Activated effector memory CD4-positive, alpha-beta T cell treated with anti-CD3 and anti-CD28 coated beads, Interleukin-2, amount 50 U/mL, for 16 hours (primary cell): ENCODE results near the gene SHD.
A peak's percentile ranks its signal among the peaks of the same experiment; 100 is the strongest.
"Not testable (repeated sequence)": the region's sequence is repeated elsewhere in the genome, so short reads cannot be mapped to it uniquely, and the experiment has no call there.

Experiments used
- DNase-seq: peaks from one replicate; pipeline ENCODE4 v3.0.0-alpha.2; 2020

SHD gene

DNA sequence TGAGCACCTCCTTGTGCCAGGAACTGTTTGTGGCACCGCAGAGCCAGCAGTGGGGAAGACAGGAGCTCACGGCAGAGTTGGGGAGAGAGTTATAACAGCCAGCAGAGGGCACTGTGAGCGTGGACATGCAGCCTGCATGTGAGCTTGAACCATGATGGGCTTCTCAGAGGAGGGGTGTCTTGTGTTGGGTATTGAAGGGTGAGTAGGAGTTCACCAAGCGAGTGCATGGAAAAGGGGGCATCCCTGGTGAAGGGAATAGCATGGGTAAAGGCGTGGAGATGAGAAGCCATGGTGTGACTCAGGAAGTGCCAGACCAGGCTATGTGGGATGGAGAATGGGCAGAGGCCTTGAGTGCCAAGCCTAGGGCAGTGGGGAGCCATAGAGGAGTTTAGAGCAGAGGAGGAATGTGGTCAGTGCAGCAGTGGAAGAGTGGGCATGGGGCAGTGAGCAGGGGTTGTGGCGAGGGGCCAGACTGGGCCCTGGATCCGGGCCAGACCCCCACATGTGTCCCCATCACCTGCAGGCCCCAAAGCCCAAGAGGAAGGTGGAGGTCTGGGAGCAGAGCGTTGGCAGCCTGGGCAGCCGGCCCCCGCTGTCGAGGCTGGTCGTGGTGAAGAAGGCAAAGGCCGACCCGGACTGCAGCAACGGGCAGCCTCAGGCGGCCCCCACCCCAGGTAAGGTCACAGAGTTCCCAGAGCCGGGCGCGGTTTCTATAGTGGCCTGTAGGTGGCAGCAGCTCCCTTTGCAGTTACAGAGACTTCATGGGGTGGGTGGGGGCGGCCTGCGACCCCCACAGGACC is 11.8 kb upstream of the SHD start:
- peak; percentile 86 for DNase-seq

DNA sequence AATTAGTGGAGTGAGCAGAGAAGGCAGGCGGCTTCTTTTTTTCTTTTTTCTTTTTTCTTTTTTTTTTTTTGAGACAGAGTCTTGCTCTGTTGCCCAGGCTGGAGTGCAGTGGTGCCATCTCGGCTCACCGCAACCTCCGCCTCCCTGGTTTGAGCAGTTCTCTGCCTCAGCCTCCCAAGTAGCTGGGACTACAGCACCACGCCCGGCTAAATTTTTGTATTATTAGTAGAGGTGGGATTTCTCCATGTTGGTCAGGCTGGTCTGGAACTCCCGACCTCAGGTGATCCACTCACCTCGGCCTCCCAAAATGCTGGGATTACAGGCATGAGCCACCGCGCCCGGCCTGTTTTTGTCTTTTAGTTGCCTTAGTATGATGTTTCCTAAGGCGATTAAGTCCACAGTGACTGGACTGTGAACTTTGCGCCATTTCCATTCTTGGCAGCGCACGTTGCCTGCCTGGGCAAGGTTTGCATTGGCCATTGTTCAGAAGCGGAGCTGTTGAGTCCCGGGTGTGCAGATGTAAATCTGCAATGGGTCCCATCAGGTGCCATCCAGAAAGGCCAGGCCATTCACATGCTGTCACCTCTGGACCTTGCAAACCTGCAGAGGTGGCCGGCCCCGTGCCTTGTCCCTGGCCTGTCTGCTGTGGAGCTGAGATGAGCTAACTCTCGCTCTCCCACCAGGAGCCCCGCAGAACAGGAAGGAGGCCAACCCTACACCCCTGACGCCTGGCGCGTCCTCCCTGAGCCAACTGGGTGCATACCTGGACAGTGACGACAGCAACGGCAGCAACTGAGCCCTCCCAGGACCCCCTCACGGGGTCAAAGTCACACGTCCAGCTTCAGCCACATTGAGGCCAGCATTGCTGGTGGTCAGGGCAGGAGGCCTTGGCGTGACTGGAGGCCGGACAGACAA is 10.9 kb upstream of the SHD start:
- DNase-seq = no peak

DNA sequence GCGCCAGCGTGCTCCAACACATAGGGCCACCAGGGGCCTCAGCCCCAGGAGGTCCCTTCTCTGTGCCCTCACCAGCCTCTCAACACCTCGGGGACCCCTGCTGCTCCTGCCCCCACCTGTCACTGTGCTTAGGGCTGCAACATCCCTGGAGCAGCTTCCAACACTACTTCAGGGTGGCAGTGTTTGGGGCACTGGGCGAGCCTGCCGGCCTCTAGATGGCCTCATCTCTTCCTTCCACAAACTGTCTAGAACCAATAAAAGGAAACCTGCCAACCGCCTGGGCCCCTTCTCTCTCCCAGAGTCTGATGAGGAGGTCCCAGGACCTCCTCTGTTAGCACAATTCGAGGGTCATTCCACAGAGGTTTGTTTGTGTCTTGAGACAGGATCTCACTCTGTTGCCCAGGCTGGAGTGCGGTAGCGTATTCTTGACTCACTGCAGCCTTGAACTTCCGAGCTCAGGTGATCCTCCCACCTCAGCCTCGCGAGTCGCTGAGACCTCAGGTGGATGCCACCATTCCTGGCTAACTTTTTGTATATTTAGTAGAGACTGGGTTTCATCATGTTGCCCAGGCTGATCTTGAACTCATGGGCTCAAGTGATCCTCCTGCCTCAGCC is 10.1 kb upstream of the SHD start:
- DNase-seq = no peak

DNA sequence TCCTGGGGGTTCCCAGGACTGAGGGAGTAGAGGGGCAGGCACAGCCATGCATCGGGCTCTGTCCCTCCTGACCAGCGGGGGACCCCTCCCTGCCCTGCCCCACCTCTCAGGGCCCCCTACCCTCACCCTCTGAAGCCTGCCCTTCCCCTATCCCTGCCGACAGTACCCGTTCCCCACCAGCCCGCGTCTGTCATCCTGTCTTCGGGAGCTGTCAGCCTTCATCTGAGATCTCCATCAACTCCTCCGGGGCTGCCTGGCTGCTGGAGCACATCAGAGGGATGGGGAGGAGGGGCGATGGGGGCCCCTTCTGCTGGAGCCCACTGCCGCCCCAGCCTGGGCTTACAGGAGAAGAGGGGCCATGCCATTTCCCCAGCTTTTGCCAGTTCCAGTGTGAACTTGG is 6.2 kb upstream of the SHD start:
- no peak for DNase-seq

DNA sequence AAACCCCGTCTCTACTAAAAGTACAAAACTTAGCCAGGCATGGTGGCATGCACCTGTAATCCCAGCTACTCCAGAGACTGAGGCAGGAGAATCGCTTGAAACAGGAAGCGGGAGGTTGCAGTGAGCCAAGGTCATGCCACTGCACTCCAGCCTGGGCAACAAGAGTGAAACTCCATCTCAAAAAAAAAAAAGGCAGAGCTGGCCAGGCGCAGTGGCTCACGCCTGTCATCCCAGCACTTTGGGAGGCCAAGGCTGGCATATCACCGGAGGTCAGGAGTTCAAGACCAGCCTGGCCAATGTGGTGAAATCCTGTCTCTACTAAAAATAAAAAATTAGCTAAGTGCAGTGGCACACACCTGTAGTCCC is 4.8 kb upstream of the SHD start:
- not testable (repeated sequence) for DNase-seq

DNA sequence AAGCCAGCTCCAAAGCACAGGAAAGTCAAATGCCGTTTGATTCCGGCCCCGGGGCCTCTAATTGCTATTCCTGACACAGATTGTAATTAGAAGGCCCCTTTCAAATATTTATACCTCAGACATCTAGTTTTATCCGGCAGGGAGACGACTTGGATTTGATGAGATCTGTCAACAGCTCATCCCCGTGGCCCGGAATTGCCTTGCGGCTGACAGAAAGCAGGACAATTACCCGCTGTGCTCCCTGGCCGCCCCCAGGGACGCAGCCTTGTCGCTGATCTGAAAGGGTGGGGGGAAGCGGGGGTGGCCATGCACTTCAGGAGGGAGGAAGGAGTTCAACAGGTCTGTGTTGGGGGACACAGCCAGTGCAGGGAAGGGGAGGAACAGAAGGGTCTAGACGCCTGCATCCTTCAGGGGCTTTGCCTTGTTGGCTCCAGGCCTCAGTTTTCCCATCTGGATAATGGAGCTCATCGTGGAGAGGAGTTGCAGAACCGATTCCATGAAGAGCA is 1.8 kb upstream of the SHD start:
- DNase-seq = no peak

DNA sequence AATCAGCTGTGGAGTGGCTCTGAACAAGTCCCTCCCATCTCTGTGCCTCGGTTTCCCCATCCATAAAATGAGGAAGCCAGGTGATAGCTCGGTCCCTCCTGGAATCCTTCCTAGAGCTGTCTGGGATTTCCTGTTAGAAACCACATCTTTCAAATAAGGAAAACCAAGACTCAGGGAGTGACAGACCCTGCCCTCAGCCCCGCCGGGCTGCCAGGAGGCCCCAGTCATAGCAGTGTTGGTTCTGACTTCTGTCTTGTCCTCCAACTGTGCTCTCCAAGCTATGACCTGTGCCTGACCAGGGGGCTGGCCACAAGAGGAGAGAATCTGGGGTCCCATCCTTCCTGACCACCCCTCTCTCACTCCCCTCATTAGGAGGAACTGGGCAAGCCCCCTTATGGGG is 1.1 kb upstream of the SHD start:
- no peak for DNase-seq

DNA sequence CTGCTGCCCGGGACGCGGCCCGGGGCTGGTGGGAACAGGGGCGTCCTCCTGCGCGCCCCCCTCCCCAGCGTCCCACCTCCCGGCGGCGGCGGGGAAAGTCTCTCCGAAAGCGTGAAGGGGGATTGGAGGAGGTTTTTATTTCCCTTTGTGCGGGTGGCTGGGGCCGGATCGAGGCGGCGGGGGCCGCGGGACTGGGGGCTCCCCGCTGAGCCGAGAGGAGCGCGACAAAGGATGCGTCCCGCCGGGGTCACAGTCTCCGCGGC is 132 bp downstream of the SHD start:
- DNase-seq = no peak

DNA sequence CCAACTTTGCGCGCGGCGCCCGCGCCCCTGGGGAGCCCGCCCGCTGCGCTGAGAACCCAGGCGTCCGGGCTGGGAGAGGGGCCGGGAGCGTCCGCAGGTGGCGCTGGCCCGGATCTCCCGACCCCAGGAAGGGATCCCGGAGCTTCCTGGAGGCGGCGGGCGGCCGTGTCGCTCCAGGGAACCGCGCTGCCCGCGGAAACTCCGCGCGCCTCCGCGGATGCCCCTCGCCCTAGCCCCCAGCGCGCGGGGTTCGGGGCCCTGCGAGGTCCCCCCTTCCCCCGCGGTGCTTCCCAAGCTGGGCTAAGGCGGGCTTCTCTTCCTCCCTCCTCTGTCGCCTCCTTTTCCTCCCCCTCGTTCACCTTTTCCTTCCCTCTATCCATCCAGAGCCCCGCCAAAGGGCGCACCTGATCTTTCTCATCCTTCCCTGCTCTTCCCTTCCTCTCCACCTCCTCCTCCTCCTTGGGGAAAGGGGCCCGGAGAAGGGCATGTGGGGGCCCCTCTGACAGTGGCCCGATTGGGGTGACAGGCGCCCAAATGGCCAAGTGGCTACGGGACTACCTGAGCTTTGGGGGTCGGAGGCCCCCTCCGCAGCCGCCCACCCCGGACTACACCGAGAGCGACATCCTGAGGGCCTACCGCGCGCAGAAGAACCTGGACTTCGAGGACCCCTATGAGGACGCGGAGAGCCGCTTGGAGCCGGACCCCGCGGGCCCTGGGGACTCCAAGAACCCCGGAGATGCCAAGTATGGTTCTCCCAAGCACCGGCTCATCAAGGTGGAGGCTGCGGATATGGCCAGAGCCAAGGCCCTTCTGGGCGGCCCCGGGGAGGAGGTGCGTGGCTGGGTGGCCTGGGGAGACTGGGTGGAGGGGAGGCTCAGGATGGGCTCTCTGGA is 710 bp downstream of the SHD start:
- no peak for DNase-seq

DNA sequence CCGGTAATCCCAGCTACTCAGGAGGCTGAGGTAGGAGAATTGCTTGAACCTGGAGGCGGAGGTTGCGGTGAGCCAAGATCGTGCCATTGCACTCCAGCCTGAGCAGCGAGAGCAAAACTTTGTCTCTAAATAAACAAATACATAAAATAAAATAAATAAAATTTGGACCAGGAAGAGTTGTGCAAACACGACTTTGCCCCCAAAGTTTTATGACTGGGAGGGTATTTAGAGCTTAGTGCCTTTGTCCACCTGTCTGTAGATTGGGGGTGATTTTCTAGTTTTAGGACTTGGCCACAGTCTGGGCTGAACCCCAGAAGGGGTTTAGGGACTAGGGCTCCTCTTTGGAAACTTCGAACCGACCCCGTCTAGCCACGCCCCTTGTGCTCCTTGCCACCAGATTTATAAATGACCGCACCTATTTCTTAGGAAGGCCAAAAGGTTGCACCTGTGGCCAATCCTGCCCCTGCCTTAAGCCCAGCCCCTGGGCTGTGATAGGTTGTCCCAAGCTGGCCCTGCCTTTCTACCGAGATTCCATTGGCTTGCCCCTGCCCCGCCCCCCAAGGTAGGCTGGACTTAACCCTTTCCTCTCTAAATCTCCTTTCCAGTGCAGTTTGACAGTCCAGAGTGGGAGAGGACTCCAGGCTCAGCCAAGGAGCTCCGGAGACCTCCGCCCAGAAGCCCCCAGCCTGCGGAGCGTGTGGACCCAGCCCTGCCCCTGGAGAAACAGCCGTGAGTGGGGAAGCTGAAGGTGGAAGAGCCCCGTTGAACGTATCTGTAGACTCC is 5.3 kb downstream of the SHD start:
- no peak for DNase-seq

DNA sequence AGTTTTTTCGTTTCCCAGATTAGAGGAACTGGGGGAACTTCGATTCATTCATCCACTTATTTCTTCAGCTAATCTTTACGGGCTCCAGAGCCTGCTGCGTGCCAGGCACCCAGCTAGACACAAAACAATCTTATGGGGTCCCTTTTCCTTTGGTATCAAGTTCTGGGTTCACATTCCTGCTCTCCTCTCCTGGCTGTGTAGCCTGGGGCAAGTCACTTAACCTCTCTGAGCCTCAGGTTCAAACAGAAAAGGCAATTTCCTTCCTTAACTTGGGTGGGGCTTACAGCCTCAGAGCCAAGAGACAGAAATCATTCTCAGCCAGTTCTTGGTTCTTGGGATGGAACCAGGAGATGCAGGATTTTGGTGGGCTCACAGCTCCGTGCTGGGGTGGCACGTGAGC is 5.9 kb downstream of the SHD start:
- DNase-seq = no peak

DNA sequence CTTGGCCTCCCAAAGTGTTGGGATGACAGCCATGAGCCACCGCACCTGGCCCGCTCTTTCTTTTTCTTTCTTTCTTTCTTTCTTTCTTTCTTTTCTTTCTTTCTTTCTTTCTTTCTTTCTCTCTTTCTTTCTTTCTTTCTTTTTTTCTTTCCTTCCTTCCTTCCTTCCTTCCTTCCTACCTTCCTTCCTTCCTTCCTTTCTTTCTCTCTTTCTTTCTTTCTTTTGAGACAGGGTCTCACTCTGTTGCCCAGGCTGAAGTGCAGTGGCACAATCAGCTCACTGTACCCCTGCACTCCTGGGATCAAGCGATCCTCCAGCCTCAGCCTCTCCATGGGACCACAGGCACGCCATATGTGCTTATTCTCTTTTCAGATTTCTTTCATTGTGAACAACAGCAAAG is 7.1 kb downstream of the SHD start:
- not testable (repeated sequence) for DNase-seq

DNA sequence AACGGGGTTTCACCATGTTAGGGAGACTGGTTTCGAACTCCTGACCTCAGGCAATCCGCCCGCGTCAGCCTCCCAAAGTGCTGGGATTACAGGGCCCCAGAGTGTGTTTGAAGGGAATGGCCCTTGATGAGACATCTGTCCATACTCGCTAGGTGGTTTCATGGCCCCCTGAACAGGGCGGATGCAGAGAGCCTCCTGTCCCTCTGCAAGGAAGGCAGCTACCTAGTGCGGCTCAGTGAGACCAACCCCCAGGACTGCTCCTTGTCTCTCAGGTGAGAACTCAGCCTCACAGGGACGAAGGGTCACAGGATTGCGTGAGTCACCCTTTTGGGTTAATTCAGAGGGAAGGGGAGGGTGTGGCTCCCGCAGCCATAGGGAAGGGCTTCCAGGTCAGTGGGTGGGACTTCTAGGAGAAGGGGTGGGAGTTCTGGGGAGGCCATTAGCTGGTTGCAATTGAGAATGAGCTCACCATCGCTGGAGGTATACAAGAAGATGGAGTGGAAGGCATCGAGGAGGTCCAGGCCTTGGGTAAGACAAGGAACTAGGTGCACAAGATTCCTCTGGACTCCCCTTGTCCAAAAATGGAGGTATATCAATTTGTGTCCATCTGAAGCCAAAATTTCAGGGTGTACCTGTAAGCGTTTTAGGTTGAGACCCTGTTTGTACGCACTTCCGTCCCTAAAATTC is 9.2 kb downstream of the SHD start:
- DNase-seq = no peak

DNA sequence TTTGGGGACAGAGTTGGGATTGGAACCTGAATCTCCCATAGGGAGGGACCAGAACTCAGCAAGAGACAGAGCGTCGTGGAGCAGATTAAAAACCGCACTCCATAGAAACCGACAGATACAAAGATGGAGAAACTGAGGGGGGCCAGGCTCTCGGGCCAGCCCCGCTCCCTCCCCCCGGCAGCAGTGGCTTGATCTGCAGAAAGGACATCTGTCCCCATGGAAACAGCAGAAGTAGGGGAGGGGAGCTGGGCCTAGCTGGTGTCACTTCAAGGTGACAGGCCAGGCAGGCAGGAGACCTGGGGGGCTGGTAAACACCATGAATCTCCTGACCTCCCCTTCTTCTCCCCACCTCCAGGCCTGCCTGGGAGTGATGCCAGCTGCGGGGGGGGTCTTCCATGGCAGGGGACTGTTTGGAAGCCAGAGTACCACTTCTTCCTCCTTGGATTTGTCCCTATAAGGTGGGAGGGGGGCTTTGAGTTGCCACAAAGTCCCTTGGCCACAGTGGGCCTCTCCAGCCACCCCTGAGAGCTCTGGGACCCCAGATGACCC is 12.2 kb downstream of the SHD start:
- no peak for DNase-seq

DNA sequence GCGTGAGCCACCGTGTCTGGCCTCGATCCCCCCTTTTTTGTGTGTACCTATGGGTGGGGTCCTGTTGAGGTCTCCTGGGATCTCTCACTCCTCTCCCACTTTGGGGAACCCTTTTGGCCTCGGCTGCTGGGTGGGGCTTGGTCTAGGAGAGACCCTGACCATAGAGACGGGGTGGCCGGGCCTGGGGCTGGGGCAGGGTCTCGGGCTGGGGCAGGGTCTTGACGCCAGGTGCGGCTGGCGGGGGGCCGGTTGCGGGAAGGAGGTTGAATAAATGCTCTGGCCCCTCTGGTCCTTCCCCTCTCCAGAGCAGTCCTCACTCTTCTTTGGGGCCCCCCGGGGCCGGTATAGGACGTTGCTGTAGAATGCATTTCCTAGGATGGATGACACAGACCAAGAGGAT is 13.4 kb downstream of the SHD start:
- no peak for DNase-seq

DNA sequence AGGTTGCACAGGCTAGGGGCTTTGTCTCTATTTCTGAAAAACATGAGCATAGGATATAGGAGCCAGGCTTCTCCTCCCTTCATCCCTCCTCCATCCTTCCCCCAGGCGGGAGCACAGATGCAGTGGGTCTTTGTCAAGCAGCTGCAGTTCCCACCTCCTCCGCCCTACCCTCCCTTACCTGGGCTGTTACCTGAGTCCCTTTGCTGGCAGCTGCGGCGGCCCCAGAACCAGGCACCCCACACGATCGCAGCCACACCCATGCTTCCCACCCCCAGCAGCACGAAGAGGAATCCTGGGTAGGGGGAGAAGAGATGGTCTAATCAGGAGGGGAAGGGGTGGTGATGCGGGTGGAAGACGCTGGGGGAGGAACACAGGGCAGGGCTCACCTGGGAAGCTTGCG is 15.3 kb downstream of the SHD start:
- no peak for DNase-seq

DNA sequence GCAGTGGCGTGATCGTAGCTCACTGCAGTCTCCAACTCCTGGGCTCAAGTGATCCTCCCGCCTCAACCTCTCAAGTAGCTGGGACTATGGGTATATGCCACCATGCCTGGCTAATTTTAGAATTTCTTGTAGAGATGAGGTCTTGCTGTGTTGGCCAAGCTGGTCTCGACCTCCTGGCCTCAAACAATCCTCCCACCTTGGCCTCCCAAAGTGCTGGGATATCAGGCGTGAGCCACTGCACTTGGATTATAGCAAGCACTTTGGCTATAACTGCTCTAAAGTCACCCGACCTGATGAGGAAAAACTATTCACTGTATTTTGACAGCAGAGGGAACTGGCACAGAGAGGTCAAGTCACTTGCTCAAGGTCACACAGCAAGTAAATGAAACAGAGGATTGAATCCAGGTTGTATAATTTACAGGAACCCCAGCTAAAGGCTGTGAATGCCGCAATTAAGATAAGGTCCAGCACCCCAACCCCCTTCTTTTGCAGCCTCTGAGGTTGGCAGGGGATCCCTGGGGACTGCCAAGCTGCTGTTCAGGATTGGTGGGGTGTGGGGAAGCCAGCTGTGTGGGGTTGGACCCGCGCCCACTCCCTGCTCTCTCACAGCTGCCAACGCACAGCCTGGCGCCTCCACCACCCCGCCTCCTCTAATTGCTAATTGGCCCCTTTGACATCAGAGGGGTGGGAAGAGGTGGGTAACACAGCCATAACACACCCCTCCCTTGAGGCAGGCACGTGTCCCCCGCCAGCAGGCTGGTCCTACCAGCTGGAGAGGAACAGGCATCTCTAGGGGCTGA is 17.1 kb downstream of the SHD start:
- no peak for DNase-seq

DNA sequence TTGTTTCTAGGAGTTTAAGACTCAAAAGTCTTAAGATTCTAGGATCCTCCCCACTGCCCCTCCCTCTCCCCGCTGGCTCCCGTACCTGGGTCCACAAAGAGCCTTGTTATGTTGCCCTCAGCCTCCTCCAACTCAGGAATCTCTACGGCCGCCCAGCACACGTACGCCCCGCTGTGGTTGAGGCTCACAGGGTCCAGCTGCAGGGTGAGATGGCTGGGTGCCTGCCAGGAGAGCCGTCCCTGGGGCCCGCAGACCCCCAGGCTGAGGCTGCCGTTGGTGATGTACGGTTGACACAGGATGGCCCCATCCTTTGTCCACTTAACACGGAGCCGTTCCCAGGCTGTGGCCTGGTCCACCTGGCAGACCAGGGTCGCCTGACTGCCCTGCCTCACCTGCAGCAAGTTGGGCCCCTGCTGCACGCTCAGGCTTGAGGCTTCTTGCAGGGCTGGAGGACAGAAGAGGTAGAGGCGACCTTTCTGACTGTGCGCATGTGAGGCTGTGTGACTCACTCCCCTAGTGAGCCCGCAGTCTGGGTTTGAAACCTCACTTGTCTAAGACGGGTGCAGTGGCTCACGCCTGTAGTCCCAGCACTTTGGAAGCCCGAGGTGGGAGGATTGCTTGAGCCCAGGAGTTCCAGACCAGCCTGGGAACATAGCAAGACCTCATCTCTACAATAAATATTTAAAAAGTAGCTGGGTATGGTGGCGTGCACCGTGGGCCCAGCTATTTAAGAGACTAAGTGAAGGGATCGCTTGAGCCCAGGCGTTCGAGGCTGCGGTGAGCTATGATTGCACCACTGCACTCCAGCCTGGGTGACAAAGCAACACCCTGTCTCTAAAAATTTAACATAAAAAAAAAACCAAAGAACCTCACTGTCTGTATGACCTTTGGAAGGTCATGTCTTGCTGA is 19.1 kb downstream of the SHD start:
- DNase-seq = no peak
